ENCODE data around the gene GALNTL6.
"Not testable (repeated sequence)": the region's sequence is repeated elsewhere in the genome, so short reads cannot be mapped to it uniquely, and the experiment has no call there.

The GALNTL6 gene

DNA sequence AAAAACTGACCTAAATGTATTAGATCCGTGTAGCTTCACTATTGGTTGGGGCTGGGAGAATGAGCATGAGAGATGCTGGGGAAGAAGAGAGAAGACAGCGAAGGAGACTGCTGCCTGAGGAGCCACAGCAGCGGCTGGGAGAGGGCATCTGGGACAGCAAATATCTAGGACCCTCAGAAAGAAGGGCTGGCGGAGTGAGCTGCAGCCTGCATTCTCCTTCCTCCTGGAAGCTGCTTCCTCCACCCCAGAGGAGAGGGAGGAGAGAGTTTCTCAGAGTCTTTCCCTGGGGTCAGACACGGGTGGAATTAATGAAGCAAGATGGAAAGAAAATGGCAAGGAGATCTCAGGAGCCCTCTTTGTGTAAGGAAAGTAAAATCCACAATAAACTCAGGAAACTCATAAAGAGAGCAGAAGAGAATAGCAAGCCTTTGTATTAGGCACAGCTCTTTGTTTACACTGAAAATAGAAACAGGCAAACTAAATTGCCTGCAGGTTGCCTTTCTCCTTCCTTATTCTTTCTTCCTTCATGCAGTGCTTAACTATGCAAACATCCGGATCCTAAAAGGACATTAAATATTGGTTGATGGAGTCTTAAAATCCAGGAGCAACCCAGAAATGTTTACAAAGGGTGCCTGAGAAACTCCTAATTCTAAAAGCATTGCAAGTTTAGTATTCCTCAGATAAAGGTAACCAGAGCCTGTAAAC is 1225.1 kb downstream of the GALNTL6 start:
- Mint-ChIP-seq H3K9me3 (no peaks in the 10 kb centered on the region), H3K4me3 (no peak overlapping the region), H3K27ac (no peak overlapping the region), H3K4me1 (no peaks in the 10 kb centered on the region), H3K27me3 (peaks cover 34% of the 10 kb centered on the region), H3K36me3 (no peaks in the 10 kb centered on the region)
- no peak for ATAC-seq

DNA sequence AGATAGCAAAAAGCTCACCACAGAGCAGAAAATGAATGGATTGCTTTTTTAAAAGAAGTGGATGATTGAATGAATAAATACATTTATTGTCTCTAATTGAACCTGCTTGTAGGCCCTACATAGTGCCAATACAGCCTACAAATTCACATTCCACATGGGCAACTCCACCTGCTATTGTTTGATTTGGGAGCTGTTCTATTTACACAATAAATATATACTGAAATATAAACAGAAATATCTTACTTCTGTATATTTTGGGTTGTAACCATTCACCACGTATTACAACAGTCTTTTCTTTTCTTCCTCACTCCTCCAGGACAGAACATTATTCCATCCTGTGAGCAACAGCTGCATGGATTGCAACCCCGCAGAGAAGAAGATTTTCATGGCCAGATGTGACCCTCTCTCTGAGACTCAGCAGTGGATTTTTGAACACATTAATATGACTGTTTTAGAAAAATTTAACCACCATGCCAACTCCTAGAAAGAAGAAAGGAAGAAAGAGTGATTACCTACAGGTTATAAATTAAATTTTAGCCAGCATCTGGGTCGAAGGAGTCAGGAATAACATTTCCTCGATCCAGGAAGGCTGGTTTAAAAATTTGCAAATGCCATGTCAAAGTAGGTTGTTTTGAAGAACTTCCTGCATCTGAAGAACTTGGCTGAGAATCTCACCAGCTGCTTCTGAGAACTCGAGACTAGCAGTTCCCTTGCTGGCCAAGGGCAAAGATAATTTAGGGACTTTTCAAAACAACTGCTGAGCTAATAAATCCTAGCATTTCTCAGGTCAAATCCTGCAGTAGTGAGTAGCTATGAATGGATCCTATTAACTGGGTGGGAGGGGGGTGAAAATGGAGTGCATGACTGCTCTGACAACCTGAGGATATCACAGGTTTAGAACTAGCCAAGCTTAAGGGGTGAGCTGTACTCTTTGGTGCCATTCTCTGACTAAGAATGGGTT is 1226.7 kb downstream of the GALNTL6 start:
- no peaks in the 10 kb centered on the region for H3K36me3 Mint-ChIP-seq
- no peak overlapping the region for H3K27ac Mint-ChIP-seq
- H3K4me3 Mint-ChIP-seq, result no peak overlapping the region
- H3K4me1 Mint-ChIP-seq, result no peaks in the 10 kb centered on the region
- H3K27me3 Mint-ChIP-seq, result peaks cover 26% of the 10 kb centered on the region
- no peak for ATAC-seq
- no peaks in the 10 kb centered on the region for H3K9me3 Mint-ChIP-seq

DNA sequence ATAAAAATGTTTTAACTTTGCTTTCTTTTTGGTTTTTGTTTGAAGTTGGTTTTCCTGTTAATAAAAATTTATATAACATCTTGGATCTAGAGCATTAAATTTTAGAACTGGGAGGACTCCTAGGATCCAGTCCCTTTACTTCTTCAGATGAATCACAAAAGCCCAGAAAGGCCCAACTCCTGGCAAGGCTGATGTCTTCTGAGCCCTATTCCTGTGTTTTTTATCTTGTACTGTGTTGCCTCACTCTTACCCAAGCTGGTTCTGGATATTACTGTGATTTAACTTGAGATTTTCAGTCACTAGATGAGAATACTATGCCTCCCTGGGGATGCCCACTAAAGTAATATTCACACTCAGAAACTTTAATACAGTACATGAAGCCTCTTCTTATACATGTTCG is 1228.3 kb downstream of the GALNTL6 start:
- Mint-ChIP-seq H3K4me3 (no peak overlapping the region), H3K4me1 (no peaks in the 10 kb centered on the region), H3K27ac (no peak overlapping the region), H3K9me3 (no peaks in the 10 kb centered on the region), H3K36me3 (no peaks in the 10 kb centered on the region), H3K27me3 (peaks cover 18% of the 10 kb centered on the region)
- no peak for ATAC-seq

GRCh38 chr4:173042139-173042538 is 1228.9 kb downstream of the GALNTL6 start:
- not testable (repeated sequence) for H3K4me1 Mint-ChIP-seq
- peaks cover 18% of the 10 kb centered on the region for H3K27me3 Mint-ChIP-seq

DNA sequence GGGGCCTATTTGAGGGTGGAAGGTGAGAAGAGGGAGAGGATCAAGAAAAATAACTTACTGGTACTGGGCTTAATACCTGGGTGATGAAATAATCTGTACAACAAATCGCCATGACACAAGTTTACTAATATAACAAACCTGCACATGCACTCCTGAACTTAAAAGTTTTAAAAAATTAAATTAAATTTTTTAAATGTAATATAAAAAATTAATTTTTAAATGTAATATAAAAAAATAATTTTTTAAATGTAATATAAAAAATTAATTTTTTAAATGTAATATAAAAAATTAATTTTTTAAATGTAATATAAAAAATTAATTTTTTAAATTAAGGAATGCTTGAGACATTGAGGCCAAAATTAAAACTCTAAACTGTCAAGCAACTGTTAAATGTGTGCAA is 1231.1 kb downstream of the GALNTL6 start:
- no peaks in the 10 kb centered on the region for H3K4me1 Mint-ChIP-seq
- no peak overlapping the region for H3K27ac Mint-ChIP-seq
- H3K27me3 Mint-ChIP-seq, result peaks cover 10% of the 10 kb centered on the region
- H3K9me3 Mint-ChIP-seq, result no peaks in the 10 kb centered on the region
- H3K4me3 Mint-ChIP-seq, result no peak overlapping the region
- H3K36me3 Mint-ChIP-seq, result no peaks in the 10 kb centered on the region
- ATAC-seq, result no peak

More at GRCh38 chr4:173042139-173042538, 1228.9 kb downstream of the GALNTL6 start:
- not testable (repeated sequence) for H3K9me3 Mint-ChIP-seq, H3K27ac Mint-ChIP-seq, ATAC-seq, H3K36me3 Mint-ChIP-seq, H3K4me3 Mint-ChIP-seq

- ATAC-seq, result no peak
- Mint-ChIP-seq H3K4me3 (no peak overlapping the region), H3K27me3 (peaks cover 10% of the 10 kb centered on the region), H3K9me3 (no peaks in the 10 kb centered on the region), H3K4me1 (no peaks in the 10 kb centered on the region), H3K27ac (no peak overlapping the region), H3K36me3 (no peaks in the 10 kb centered on the region)
These were observed 1232.4 kb downstream of the GALNTL6 start for GRCh38 chr4:173045571-173045970.

DNA sequence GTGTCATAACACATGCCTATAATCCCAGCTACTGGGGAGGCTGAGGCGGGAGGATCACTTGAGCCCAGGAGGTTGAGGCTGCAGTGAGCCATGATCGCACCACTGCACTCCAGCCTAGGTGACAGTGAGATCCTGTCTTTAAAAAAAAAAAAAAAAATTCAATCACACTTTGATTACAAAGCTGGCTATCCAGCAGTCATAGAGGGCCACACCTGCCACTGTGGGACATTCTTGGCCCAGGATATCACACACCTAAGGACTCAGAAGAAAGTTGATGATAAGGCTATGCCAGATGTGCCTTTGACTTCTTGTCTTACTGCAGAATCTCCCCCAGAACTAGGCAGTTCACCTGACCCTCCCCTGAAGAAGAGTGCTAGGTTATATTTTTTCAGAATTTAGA is 1232.9 kb downstream of the GALNTL6 start:
- no peak for ATAC-seq
- no peak overlapping the region for H3K4me3 Mint-ChIP-seq
- H3K9me3 Mint-ChIP-seq, result no peaks in the 10 kb centered on the region
- H3K36me3 Mint-ChIP-seq, result no peaks in the 10 kb centered on the region
- peaks cover 14% of the 10 kb centered on the region for H3K27me3 Mint-ChIP-seq
- H3K27ac Mint-ChIP-seq, result no peak overlapping the region
- no peaks in the 10 kb centered on the region for H3K4me1 Mint-ChIP-seq

- no peak overlapping the region for H3K4me3 Mint-ChIP-seq
- H3K36me3 Mint-ChIP-seq, result no peaks in the 10 kb centered on the region
- no peak overlapping the region for H3K27ac Mint-ChIP-seq
- peaks cover 18% of the 10 kb centered on the region for H3K27me3 Mint-ChIP-seq
- no peak for ATAC-seq
- H3K4me1 Mint-ChIP-seq, result no peaks in the 10 kb centered on the region
- H3K9me3 Mint-ChIP-seq, result no peaks in the 10 kb centered on the region
These were observed 1233.6 kb downstream of the GALNTL6 start for GRCh38 chr4:173046818-173047217.

GRCh38 chr4:173051232-173051631 is 1238.0 kb downstream of the GALNTL6 start:
- Mint-ChIP-seq H3K27ac (no peak overlapping the region), H3K4me3 (no peak overlapping the region), H3K4me1 (no peaks in the 10 kb centered on the region), H3K36me3 (no peaks in the 10 kb centered on the region), H3K27me3 (peaks cover 16% of the 10 kb centered on the region), H3K9me3 (no peaks in the 10 kb centered on the region)
- no peak for ATAC-seq

DNA sequence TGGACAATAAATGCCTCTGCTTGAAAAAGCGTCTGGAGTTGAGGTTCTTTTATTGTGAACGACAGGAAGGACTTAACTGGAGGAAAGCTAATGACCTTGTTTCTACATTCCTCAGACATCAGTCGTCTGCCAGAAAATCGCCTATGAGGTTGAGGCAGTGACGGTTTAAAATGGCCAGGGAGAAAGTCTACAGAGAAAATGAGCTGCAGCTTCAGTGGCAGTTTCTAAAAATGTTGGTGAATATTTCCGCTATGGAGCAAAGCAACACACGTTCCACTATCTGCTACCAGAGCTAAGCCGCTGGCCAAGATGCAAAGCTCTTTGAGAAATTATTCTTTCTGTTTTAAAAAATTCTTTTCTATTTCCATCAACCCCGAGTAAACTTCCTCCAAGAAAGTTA is 1238.5 kb downstream of the GALNTL6 start:
- Mint-ChIP-seq H3K36me3 (no peaks in the 10 kb centered on the region), H3K27me3 (peaks cover 16% of the 10 kb centered on the region), H3K4me3 (no peak overlapping the region), H3K27ac (no peak overlapping the region), H3K9me3 (no peaks in the 10 kb centered on the region), H3K4me1 (no peaks in the 10 kb centered on the region)
- no peak for ATAC-seq

DNA sequence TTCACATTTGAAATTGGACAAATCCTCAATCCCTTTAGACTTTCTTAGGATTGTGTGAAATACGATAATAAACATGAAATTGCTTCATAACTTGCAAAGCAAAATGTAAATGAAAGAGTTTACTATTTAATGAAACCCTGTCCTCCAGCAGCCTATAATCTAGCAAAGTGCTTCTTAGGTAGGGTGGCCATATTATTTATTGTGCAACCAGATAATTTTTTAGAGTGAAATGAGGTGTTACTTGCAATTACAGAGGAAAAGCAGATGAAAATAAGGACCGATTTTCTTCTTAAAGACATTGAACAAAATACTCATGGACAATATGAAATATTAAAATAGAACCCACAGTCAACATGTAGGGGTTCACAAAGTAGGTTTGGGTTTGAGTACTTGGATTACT is 1239.2 kb downstream of the GALNTL6 start:
- no peak for ATAC-seq
- Mint-ChIP-seq H3K27ac (no peak overlapping the region), H3K4me1 (no peaks in the 10 kb centered on the region), H3K4me3 (no peak overlapping the region), H3K9me3 (no peaks in the 10 kb centered on the region), H3K36me3 (no peaks in the 10 kb centered on the region), H3K27me3 (peaks cover 16% of the 10 kb centered on the region)

DNA sequence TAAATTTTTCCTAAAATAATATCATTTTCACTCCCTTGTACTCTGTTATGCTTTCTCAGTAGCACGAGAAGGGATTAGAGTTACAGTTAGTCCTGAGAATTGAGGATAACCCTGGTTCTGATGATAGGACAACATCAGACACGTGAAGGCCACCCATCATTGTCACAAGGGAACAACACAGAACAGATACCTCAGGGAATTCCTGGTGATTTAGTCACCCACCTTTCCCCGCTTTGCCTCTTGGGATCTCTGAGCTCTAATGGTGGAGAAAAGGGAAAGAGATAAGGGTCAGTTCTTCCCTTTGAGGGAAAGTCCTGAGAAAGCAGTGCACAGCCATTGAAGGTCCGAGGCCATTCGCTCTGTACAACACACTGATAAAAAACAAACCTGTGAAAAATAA is 1243.1 kb downstream of the GALNTL6 start:
- Mint-ChIP-seq H3K36me3 (no peaks in the 10 kb centered on the region), H3K9me3 (no peaks in the 10 kb centered on the region), H3K27me3 (peaks cover 10% of the 10 kb centered on the region), H3K27ac (no peak overlapping the region), H3K4me3 (no peak overlapping the region), H3K4me1 (no peaks in the 10 kb centered on the region)
- no peak for ATAC-seq

DNA sequence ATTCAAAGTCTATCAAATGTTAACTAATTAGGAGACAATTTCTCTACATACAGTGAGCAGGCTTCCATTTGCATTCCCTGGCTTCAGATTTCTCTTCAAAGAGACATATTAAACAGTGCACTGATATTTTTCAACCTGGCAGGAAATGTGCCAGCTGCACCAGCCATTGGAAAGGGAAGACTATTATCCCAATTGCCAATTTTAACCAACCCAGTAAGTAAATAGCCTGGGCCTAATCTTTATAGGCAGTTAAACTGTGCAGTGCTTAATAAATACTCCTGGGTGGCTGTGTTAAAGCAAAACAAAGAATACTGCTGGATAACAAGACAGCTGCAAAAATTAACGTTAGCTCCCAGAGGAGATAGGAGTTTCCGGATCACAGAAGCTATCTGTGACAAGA is 1243.5 kb downstream of the GALNTL6 start:
- Mint-ChIP-seq H3K9me3 (no peaks in the 10 kb centered on the region), H3K4me1 (no peaks in the 10 kb centered on the region), H3K4me3 (no peak overlapping the region), H3K36me3 (no peaks in the 10 kb centered on the region), H3K27ac (no peak overlapping the region), H3K27me3 (peaks cover 6% of the 10 kb centered on the region)
- ATAC-seq, result no peak

- no peaks in the 10 kb centered on the region for H3K27me3 Mint-ChIP-seq
- H3K36me3 Mint-ChIP-seq, result no peaks in the 10 kb centered on the region
- no peaks in the 10 kb centered on the region for H3K4me1 Mint-ChIP-seq
- H3K27ac Mint-ChIP-seq, result no peak overlapping the region
- no peak overlapping the region for H3K4me3 Mint-ChIP-seq
- peaks cover under 1% of the 10 kb centered on the region for H3K9me3 Mint-ChIP-seq
- ATAC-seq, result no peak
These were observed 1244.2 kb downstream of the GALNTL6 start for GRCh38 chr4:173057442-173057841.

DNA sequence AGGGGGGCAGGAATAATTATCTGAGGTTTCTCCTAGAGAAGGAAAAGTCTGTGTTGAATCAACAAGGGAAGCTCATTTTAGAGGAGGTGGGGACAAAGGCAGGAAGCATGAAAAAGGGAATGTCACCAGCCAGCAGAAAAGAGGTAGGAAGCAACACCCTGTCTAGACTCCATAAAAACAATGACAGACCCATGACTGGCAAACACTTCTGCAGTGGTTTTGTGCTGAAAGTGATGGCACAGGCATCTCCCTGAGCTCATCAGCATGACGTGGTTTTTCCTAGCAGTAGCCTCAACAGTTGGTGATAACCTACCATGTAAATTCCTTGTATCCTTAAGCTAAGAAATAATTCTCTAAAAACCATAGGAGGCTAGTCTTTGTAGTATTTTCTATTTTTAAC is 1244.7 kb downstream of the GALNTL6 start:
- no peak for ATAC-seq
- Mint-ChIP-seq H3K9me3 (peaks cover 5% of the 10 kb centered on the region), H3K27me3 (no peaks in the 10 kb centered on the region), H3K36me3 (no peaks in the 10 kb centered on the region), H3K4me3 (no peak overlapping the region), H3K27ac (no peak overlapping the region), H3K4me1 (no peaks in the 10 kb centered on the region)

DNA sequence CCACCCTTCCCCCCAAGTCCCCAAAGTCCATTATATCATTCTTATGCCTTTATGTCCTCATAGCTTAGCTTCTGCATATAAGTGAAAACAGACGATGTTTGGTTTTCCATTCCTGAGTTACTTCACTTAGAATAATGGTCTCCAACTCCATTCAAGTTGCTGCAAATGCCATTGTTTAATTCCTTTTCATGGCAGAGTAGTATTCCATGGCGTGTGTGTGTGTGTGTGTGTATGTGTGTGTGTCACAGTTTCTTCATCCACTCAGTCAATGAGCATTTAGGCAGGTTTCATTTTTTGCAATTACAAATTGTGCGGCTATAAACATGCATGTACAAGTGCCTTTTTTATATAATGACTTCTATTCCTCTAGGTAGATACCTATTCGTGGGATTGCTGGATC is 1248.0 kb downstream of the GALNTL6 start:
- Mint-ChIP-seq H3K36me3 (no peaks in the 10 kb centered on the region), H3K9me3 (peaks cover 15% of the 10 kb centered on the region), H3K27ac (no peak overlapping the region), H3K4me3 (no peak overlapping the region), H3K4me1 (no peaks in the 10 kb centered on the region), H3K27me3 (peaks cover 12% of the 10 kb centered on the region)
- ATAC-seq, result no peak

All from stimulated activated memory B cell treated with anti-CD40 and anti-IgM and Interleukin-4, amounts not matched to agents 10 μg/mL and 1 μg/mL and 100 μg/mL, for 72 hours (primary cell).